NCI-H446 treated with DMSO at 0.1 percent for 48 hours (cell line): ENCODE measurements around the gene ARHGEF25.
A peak's percentile ranks its signal among the peaks of the same experiment; 100 is the strongest.

Experiments
- DNase-seq: peaks from one replicate; lab custom pipeline; 2025; lab: John Stamatoyannopoulos, UW

The ARHGEF25 gene

GRCh38 chr12:57621497-57622292, 10.5 kb downstream of the ARHGEF25 start:
- DNase-seq, result no peak

- DNase-seq, result no peak
Observed at GRCh38 chr12:57622293-57623245, 11.3 kb downstream of the ARHGEF25 start.

- DNase-seq, result no peak
Observed at GRCh38 chr12:57623385-57623784, 12.2 kb downstream of the ARHGEF25 start.

- no peak for DNase-seq
Observed at GRCh38 chr12:57623811-57624390, 12.7 kb downstream of the ARHGEF25 start.

GRCh38 chr12:57624441-57625220, 13.4 kb downstream of the ARHGEF25 start:
- no peak for DNase-seq

- no peak for DNase-seq
Observed at GRCh38 chr12:57625261-57626032, 14.2 kb downstream of the ARHGEF25 start.

GRCh38 chr12:57626111-57626920, 15.1 kb downstream of the ARHGEF25 start:
- DNase-seq, result no peak

- no peak for DNase-seq
Observed at GRCh38 chr12:57626921-57627445, 15.7 kb downstream of the ARHGEF25 start.

GRCh38 chr12:57627501-57628279, 16.5 kb downstream of the ARHGEF25 start:
- DNase-seq, result no peak

- DNase-seq, result no peak
Observed at GRCh38 chr12:57628280-57629191, 17.3 kb downstream of the ARHGEF25 start.

GRCh38 chr12:57629897-57630471, 18.7 kb downstream of the ARHGEF25 start:
- DNase-seq, result no peak

- no peak for DNase-seq
Observed at GRCh38 chr12:57630891-57631433, 19.7 kb downstream of the ARHGEF25 start.

GRCh38 chr12:57631566-57632072, 20.4 kb downstream of the ARHGEF25 start:
- DNase-seq, result no peak

GRCh38 chr12:57632073-57632957, 21.1 kb downstream of the ARHGEF25 start:
- no peak for DNase-seq

GRCh38 chr12:57632958-57633840, 22.0 kb downstream of the ARHGEF25 start, which contains the start of gene B4GALNT1:
Gene B4GALNT1, minus strand, starts transcription at chr12:57633201. Its CDS starts 1,069 bp downstream, at chr12:57632132.
- peak; percentile 46 for DNase-seq
